ENCODE results near the gene TMEM18. TPM values are rescaled to one million over a fixed set of nuclear protein-coding genes. Genes with fewer than 3 reads are reported as not detected.

TMEM18 gene
- total RNA-seq, 4 donors from 2014 or later: 8.7 to 27.3 (median 10.2) TPM

- Histone ChIP-seq H3K4me1 (peaks cover 4 to 11% (median 9%) of the 10 kb centered on the region in 4 donors), H3K36me3 (no peaks in the 10 kb centered on the region), H3K9me3 (peaks cover 0 to 8% (median 0%) of the 10 kb centered on the region in 4 donors), H3K4me3 (no peak overlapping the region), H3K27me3 (peaks cover 0 to 20% (median 0%) of the 10 kb centered on the region in 4 donors), H3K27ac (replicated peaks in 1 of 4) (no peak overlapping the region)
- intact Hi-C loops (cut with DNase I): no loop called here
- TF ChIP-seq, protein P1, sequence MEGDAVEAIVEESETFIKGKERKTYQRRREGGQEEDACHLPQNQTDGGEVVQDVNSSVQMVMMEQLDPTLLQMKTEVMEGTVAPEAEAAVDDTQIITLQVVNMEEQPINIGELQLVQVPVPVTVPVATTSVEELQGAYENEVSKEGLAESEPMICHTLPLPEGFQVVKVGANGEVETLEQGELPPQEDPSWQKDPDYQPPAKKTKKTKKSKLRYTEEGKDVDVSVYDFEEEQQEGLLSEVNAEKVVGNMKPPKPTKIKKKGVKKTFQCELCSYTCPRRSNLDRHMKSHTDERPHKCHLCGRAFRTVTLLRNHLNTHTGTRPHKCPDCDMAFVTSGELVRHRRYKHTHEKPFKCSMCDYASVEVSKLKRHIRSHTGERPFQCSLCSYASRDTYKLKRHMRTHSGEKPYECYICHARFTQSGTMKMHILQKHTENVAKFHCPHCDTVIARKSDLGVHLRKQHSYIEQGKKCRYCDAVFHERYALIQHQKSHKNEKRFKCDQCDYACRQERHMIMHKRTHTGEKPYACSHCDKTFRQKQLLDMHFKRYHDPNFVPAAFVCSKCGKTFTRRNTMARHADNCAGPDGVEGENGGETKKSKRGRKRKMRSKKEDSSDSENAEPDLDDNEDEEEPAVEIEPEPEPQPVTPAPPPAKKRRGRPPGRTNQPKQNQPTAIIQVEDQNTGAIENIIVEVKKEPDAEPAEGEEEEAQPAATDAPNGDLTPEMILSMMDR (IDR thresholded peaks at IDR 0.05): no peak
- no peak for TF ChIP-seq EP300 (IDR thresholded peaks at IDR 0.05)
- no peak for TF ChIP-seq POLR2A (IDR thresholded peaks at IDR 0.05; ENCODE audit: low read depth)
- no peak for TF ChIP-seq POLR2AphosphoS5 (IDR thresholded peaks at IDR 0.05)
- DNase-seq (ENCODE audit: extremely low spot score): no peak
Measured at GRCh38 chr2:632471-632870, 44.7 kb downstream of the TMEM18 start.

- Histone ChIP-seq H3K9me3 (peaks cover 0 to 8% (median 0%) of the 10 kb centered on the region in 4 donors), H3K36me3 (no peaks in the 10 kb centered on the region), H3K4me3 (no peak overlapping the region), H3K4me1 (peaks cover 2 to 6% (median 5%) of the 10 kb centered on the region in 4 donors), H3K27ac (replicated peaks in 1 of 4) (no peak overlapping the region), H3K27me3 (peaks cover 0 to 16% (median 0%) of the 10 kb centered on the region in 4 donors)
- TF ChIP-seq, protein P1 (IDR thresholded peaks at IDR 0.05): no peak
- TF ChIP-seq POLR2AphosphoS5 (IDR thresholded peaks at IDR 0.05): no peak
- no peak for TF ChIP-seq POLR2A (IDR thresholded peaks at IDR 0.05; ENCODE audit: low read depth)
- WGBS: 95% methylated on average over 1 of the region's 1 CpG
- no peak for DNase-seq (ENCODE audit: extremely low spot score)
- intact Hi-C loops (cut with DNase I): no loop called here
Measured at GRCh38 chr2:631741-632140, 45.5 kb downstream of the TMEM18 start.

DNA sequence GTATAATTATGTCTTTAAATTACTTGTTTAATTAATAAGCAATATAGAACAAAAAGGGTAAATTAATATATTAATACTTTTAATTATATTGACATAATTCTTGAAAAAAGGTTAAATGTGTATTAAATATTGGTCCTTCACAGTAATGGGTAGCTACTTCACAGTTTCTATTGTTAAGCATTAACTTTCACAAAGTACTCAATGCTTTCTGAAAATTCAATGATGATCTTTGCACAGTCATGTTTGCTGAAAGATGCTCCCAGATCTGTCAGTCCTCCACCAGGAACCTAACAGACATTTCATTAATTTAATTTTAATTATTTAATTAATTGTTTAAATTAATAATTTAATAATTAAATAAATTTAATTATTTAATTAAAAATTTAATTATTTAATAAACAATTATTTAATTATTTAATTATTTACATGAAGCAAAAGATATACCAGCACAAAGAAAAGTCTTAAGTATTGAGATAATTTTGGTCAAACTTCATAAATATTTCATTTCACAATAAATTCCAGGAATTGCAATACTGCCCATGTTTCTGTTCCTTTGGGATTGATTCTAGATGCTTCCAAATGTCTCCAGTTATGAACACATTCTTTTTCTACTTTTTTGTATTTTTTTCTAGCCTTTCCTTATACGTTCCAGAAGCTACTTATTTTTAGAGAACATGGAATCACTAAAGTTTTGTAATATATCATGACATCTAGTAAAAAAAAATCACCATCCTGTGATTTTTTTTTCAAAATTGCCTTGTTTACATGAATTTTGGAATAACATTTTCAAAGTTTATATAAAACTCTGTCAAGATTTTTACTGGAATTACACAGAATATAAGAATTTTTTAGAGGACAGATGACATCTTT, 46.5 kb downstream of the TMEM18 start:
- intact Hi-C loops (cut with DNase I): no loop called here
- H3K4me1 ChIP-seq: no peaks in the 10 kb centered on the region
- TF ChIP-seq, protein P1 (IDR thresholded peaks at IDR 0.05): no peak
- TF ChIP-seq POLR2AphosphoS5 (IDR thresholded peaks at IDR 0.05) (no peak), EP300 (IDR thresholded peaks at IDR 0.05) (no peak), POLR2A (IDR thresholded peaks at IDR 0.05; ENCODE audit: low read depth) (no peak)
- DNase-seq (ENCODE audit: extremely low spot score): no peak
- H3K36me3 ChIP-seq: no peaks in the 10 kb centered on the region
- H3K27me3 ChIP-seq: peaks cover 0 to 7% (median 0%) of the 10 kb centered on the region in 4 donors
- H3K4me3 ChIP-seq: no peak overlapping the region
- no peak overlapping the region for H3K27ac ChIP-seq (replicated peaks in 1 of 4)
- peaks cover 0 to 8% (median 0%) of the 10 kb centered on the region in 4 donors for H3K9me3 ChIP-seq
- WGBS: 0% methylated on average over 1 of the region's 1 CpG

DNA sequence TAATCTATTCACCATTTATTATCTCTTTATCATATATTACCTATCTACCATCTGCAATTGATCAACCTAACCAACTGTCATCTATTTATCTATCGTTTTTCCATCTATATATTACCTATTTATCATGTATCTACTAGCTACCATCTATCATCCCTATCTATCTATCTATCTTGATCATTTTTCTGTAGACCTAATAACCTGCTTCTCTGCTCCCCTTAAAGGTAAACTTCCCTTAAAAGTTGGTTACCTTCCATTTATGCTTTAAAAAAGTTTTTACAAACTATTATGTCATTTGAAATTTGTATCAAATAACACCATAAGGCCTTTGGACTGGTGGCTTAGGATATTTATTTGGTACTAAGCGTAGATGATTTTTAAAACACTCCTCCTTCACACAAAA, 47.2 kb downstream of the TMEM18 start:
- no peak for DNase-seq (ENCODE audit: extremely low spot score)
- no peaks in the 10 kb centered on the region for H3K36me3 ChIP-seq
- H3K27ac ChIP-seq (replicated peaks in 1 of 4): no peak overlapping the region
- H3K4me3 ChIP-seq: no peak overlapping the region
- H3K27me3 ChIP-seq: peaks cover 0 to 7% (median 0%) of the 10 kb centered on the region in 4 donors
- intact Hi-C loops (cut with DNase I): no loop called here
- TF ChIP-seq, protein P1 (IDR thresholded peaks at IDR 0.05): no peak
- TF ChIP-seq POLR2A (IDR thresholded peaks at IDR 0.05; ENCODE audit: low read depth): no peak
- no peak for TF ChIP-seq EP300 (IDR thresholded peaks at IDR 0.05)
- TF ChIP-seq POLR2AphosphoS5 (IDR thresholded peaks at IDR 0.05): no peak
- WGBS: 42% methylated on average over 2 of the region's 2 CpGs
- peaks cover 0 to 8% (median 0%) of the 10 kb centered on the region in 4 donors for H3K9me3 ChIP-seq
- H3K4me1 ChIP-seq: no peaks in the 10 kb centered on the region

Measured in esophagus muscularis mucosa (tissue), 4 donors.